Embryonic facial prominence (tissue), 1 donor: ENCODE measurements around the gene ALPK3.
"Not testable (repeated sequence)": the region's sequence is repeated elsewhere in the genome, so short reads cannot be mapped to it uniquely, and the experiment has no call there.

Experiments
- DNase-seq: peaks from one replicate; pipeline ENCODE4 v3.0.0-alpha.2; 2016; ENCODE audit errors: extremely low spot score

Gene ALPK3

DNA sequence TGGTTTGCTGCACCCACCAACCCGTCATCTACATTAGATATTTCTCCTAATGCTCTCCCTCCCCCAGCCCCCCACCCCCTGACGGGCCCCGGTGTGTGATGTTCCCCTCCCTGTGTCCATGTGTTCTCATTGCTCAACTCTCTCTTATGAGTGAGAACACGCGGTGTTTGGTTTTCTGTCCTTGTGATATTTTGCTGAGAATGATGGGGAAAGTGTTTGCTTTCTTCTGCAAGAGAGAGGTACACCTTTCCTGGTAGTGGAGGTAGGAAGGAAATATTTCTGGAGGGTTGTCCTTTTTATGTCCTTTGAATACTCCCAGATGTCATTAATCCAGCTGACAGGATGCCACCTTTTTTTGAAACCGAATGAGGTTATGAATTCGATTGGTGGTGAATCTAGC, 56.8 kb downstream of the ALPK3 start:
- DNase-seq: no peak

DNA sequence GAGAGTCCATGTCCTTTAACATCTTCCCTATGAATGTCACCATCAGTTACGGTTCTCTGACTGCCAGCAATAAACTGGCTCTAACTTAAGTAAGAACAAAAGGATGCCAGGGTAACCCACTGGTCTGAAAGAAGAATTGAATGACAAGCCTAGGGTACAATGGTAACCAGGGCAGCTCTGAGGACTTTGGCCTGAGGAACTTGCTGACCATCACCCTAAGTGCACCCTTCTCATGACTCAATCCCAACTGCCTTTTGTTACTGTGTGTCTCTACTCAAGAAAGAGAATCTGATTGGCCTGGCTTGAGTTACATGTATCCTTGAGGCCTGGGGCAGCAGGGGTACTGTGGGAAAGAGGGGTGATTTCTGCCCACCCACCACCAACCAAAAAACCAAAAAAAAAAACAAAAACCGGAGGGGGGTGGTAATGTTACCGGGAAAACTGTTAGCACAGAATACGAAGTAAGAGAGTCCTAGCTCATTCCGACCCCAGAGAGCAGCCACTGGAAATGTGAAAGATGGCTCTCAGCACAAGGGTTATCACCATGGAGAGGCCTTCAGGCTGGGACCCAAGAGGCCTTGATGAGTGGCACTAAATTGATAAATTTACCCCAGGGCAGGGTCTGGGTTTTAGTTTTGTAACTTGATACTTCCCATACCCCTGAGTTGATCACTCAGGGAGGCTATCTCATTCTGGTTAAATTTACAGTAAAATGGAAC, 58.0 kb downstream of the ALPK3 start:
- DNase-seq: no peak

- DNase-seq: no peak
Measured at GRCh38 chr15:84876269-84876668, 59.1 kb downstream of the ALPK3 start.

DNA sequence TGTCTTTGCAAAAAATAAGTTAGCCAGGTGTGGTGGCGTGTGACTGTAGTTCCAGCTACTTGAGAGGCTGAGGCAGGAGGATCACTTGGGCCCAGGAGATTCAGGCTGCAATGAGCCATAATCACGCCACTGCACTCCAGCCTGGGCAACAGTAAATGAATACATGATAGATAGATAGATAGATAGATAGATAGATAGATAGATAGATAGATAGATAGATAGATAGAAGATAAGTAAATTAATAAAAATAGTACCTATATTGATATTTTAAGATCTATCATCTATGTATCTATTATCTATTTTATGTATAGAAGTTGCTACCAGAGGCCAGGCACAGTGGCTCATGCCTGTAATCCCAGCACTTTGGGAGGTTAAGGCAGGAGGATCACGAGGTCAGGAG, 60.5 kb downstream of the ALPK3 start:
- not testable (repeated sequence) for DNase-seq

DNA sequence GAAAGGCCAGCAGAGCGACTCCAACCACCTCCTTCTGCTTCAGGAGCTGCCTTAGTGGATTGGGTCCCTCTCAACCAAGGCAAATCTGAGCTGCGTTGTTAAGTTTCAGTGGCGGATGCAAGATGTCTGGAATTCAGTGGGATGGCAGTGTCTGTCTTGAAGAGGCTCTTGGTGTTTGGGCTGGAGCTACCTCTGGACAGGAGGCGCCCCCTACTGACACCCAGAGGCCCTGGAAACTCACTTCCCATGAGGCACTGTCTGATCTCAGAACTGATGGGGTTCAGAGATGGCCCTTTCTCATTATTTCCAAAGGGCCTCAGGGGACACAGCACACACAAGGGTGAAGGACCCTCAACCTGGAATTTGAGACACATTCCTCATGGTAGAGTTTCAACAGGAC, 61.3 kb downstream of the ALPK3 start:
- DNase-seq: no peak

DNA sequence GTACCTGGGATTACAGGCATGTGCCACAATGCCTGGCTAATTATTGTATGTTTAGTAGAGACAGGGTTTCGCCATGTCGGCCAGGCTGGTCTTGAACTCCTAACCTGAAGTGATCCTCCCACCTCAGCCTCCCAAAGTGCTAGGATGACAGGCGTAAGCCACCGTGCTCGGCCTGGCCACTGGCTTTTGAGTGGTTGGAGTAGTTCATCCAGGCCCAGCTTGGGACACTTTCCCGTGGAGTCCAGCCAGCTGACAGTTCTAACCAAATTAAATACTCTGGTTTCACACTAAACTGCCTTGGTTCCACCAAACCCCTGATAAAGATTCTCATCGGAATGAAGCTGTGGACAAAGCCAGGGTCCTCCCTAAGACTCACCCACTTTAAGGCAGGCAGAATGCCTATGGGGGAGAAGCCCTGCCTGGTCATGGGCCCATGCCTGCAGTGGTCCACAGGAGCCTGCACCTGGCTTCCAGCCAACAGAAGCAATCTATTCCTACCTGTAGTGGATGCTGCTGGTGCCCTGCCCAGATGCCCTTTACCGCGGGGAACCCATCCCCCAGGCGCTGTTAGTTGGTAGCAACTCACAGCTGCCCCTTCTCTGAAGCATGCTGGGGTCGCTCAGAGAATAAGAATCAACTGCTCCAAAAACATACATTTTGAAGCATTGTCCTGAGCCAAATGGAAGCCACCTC, 62.1 kb downstream of the ALPK3 start:
- DNase-seq: no peak

- DNase-seq: no peak
Measured at GRCh38 chr15:84880007-84880406, 62.9 kb downstream of the ALPK3 start.

- no peak for DNase-seq
Measured at GRCh38 chr15:84880822-84881519, 63.8 kb downstream of the ALPK3 start.

- no peak for DNase-seq
Measured at GRCh38 chr15:84881520-84881830, 64.3 kb downstream of the ALPK3 start.

DNA sequence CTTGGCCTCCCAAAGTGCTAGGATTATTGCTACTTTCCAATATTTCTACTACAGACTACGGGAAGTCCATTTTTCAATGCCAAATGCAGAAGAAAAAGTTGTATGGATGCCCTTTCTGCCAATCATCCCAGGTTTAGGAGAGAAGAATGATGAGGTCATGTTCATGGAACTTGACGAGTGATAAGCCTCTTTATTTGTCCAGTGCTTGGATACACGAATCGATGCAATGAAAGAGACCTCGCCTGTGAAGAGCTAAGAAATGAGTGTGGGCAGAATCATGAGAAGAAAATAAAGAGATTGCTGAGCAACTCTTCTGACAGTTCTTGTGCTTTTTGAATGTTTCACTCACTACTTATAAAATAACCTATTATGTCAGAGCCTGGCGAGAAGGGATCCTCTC, 66.3 kb downstream of the ALPK3 start:
- no peak for DNase-seq

DNA sequence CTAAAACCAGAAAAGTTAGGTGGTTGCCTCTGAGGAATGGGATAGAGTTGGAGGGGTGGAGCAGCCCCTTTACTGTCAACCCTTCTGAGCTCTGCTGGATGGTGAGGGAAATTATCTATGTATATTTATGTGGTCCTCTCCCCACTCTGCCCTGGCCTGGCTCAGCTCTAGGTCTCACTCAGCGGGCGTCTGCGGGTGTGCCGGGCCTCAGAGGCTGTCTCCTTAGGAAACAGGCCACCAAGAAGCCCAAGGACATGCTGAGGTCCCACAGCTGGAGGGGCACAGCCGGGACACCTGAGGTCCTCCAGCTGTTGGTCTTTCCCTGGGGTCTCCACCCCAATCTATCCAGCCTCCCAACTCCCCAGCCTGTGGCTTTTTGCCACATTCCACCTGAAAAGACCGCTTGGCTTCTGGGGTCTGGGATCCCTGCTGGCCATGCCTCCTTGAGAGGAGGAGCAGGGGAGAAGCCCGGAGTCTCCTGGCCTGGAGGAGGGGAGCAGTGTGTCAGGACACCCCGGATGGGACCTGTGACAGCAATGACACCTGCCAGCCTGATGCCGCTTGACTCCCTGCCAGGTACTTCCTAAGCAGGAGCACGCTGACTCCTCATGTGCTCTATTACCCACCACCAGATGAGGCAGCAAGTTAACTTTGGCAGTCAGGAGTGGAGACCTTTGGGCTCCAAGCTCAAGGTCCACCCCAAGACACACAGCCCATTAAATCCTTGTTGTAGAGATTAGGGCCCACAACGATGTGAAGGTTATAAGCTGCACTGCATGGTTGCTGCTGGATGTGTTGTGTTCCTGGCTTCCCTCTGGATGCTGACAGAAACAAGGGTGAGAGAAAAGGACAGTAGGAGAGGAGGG, 67.0 kb downstream of the ALPK3 start, which contains the start of gene SLC28A1:
Gene SLC28A1 (plus strand): TSS at position 747 of the 866 bp plus-strand sequence. CDS start 3,099 bp downstream, outside the sequence.
- DNase-seq: no peak

- DNase-seq: no peak
Measured at GRCh38 chr15:84885801-84886200, 68.6 kb downstream of the ALPK3 start.

- DNase-seq: no peak
Measured at GRCh38 chr15:84886211-84886983, 69.2 kb downstream of the ALPK3 start.

GRCh38 chr15:84886984-84887299, 69.8 kb downstream of the ALPK3 start:
- no peak for DNase-seq

DNA sequence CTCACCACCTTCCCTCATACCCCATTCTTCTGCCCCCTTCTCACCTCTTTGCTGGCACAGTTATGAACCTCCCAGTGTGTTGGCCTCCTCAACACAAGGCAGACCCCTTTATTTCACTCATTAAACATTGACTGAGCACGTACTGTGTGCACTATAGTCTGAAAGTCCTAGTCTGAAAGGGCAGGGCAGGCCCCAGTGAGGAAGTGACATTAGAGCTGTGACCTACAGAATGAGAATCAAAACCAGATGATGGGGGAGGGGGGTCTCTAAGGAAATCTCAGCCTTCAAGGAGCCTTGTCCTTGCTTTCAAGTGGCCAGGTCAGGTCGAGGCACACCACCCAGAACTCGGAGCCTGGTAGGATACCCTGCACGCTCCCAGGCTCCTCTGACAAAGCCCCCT, 70.8 kb downstream of the ALPK3 start:
- DNase-seq: no peak

- DNase-seq: no peak
Measured at GRCh38 chr15:84888639-84889038, 71.5 kb downstream of the ALPK3 start.

GRCh38 chr15:84889313-84889990, 72.3 kb downstream of the ALPK3 start:
- DNase-seq: no peak

DNA sequence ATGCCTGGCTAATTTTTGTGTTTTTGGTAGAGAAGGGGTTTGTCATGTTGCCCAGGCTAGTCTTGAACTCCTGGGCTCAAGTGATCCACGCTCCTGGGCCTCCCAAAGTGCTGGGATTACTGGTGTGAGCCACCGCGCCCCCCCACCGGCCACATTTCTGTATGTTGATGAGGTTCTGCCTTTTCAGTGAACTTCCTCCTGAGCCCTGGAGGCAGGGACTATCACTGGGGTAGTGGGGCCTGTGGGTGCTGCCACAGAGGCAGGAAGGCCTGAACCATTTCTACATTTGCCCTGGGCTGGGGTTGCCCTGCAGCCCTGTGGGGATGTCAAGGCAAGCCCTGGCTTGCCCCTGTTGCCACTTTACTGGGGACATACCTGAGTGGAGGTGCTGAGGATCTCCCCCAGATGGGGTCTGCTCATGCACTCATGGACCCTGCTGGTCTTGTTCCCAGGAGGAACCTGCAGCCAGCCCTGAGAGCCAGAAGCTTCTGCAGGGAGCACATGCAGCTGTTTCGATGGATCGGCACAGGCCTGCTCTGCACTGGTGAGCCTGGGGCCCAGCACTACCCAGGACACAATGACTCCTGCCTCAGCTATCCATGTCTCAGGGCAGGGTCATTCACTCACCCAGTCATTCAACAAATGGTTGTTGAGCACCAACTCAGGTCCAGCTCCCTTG, 73.0 kb downstream of the ALPK3 start:
- no peak for DNase-seq

DNA sequence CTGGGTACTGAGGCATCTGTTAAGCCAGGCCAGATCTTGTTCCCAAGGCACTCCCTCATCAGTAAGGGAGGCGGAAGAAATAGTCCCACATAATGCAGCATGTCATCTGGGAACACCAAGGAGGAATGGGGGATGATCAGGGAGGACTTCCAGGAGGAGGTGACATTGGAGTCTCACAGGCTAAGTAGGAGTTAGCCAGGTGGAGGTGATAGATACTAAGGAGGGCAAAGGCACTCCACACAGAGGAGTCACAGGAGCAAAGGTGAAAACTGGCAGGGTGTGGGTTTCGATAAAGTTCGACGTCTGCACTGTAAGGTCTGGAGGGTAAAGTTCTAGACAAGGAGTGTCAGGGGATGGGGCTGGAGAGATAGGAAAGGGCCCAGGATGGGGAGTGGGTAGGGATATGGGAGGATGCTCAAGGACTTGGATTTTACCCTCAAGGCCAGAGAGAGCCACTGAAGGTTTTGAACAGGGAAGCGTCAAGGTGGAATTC, 73.6 kb downstream of the ALPK3 start:
- DNase-seq: no peak

DNA sequence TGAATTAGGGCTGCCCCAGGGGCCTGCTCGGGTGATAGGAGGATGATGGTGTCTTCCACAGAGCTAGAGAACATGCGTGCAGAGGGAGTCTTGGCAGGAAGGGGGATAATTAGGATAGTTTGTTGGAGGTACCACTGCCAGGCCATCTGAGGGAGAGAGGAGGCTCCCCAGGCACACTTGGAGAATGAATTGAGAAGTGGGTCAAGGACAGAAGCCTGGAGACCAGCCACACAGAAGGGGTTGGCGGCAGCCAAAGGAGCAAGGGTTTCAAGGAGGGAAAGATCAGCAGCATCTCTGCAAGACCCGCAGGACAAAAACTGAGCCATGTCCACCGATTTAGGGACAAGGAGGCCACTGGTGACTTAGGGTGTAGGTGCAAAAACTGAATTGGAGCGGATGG, 74.2 kb downstream of the ALPK3 start:
- DNase-seq: no peak
